BLaER1 treated with 17β-estradiol and CSF1 and Interleukin-3, amounts not matched to agents 10 nM and 100 nM (cell line): ENCODE measurements around the gene VIP.

ENCODE experiments used
- H3K27ac ChIP-seq, 11 experiments: shearing (Covaris generic); formaldehyde crosslinking; 2 replicates each; pipeline ENCODE4 v1.8.1; 2022
- H3K27me3 ChIP-seq, 11 experiments: shearing (Covaris generic); formaldehyde crosslinking; 2 replicates each; pipeline ENCODE4 v1.8.1; 2022
- H3K36me3 ChIP-seq, 11 experiments: shearing (Covaris generic); formaldehyde crosslinking; 2 replicates each; pipeline ENCODE4 v1.8.1; 2022
- H3K4me1 ChIP-seq, 10 experiments: shearing (Covaris generic); formaldehyde crosslinking; 2 replicates each; pipeline ENCODE4 v1.8.1; 2022
- H3K4me2 ChIP-seq, 11 experiments: shearing (Covaris generic); formaldehyde crosslinking; 2 replicates each; pipeline ENCODE4 v1.8.1; 2022
- H3K4me3 ChIP-seq, 10 experiments: shearing (Covaris generic); formaldehyde crosslinking; 2 replicates each; pipeline ENCODE4 v1.8.1; 2022
- H3K9ac ChIP-seq, 11 experiments: shearing (Covaris generic); formaldehyde crosslinking; 2 replicates each; pipeline ENCODE4 v1.8.1; 2022
- H3K9me3 ChIP-seq, 11 experiments: shearing (Covaris generic); formaldehyde crosslinking; replicated peaks in 1 of 11; 2 replicates each; pipeline ENCODE4 v1.8.1; 2022
- H4K20me1 ChIP-seq, 11 experiments: shearing (Covaris generic); formaldehyde crosslinking; 2 replicates each; pipeline ENCODE4 v1.8.1; 2022
- Cebpa-rat ChIP-seq, 11 experiments: shearing (Covaris generic); IDR thresholded peaks; 2 replicates each; pipeline ENCODE4 v1.8.1; 2022

Gene VIP

GRCh38 chr6:152727507-152727906 lies 23.1 kb upstream of the VIP start:
- no peak overlapping the region for H3K9ac ChIP-seq
- no peak for TF ChIP-seq Cebpa-rat (IDR thresholded peaks at IDR 0.05)
- no peaks in the 10 kb centered on the region for H3K9me3 ChIP-seq
- H3K27ac ChIP-seq = no peak overlapping the region
- no peaks in the 10 kb centered on the region for H3K27me3 ChIP-seq
- no peak overlapping the region for H3K4me2 ChIP-seq
- no peaks in the 10 kb centered on the region for H3K36me3 ChIP-seq
- no peaks in the 10 kb centered on the region for H3K4me1 ChIP-seq
- H3K4me3 ChIP-seq = no peak overlapping the region
- no peaks in the 10 kb centered on the region for H4K20me1 ChIP-seq

- H3K9ac ChIP-seq = no peak overlapping the region
- no peaks in the 10 kb centered on the region for H4K20me1 ChIP-seq
- H3K27me3 ChIP-seq = no peaks in the 10 kb centered on the region
- no peak for TF ChIP-seq Cebpa-rat (IDR thresholded peaks at IDR 0.05)
- H3K9me3 ChIP-seq = no peaks in the 10 kb centered on the region
- H3K27ac ChIP-seq = no peak overlapping the region
- no peak overlapping the region for H3K4me2 ChIP-seq
- H3K4me3 ChIP-seq = no peak overlapping the region
- H3K4me1 ChIP-seq = no peaks in the 10 kb centered on the region
- H3K36me3 ChIP-seq = no peaks in the 10 kb centered on the region
These were observed 16.0 kb upstream of the VIP start for GRCh38 chr6:152734630-152735029.

- H3K9ac ChIP-seq = no peak overlapping the region
- H3K27me3 ChIP-seq = no peaks in the 10 kb centered on the region
- no peaks in the 10 kb centered on the region for H3K4me1 ChIP-seq
- no peaks in the 10 kb centered on the region for H3K9me3 ChIP-seq
- H4K20me1 ChIP-seq = no peaks in the 10 kb centered on the region
- no peak overlapping the region for H3K4me2 ChIP-seq
- H3K27ac ChIP-seq = no peak overlapping the region
- no peaks in the 10 kb centered on the region for H3K36me3 ChIP-seq
- no peak for TF ChIP-seq Cebpa-rat (IDR thresholded peaks at IDR 0.05)
- no peak overlapping the region for H3K4me3 ChIP-seq
These were observed 13.8 kb upstream of the VIP start for GRCh38 chr6:152736687-152737273.

- H3K27me3 ChIP-seq = no peaks in the 10 kb centered on the region
- no peak overlapping the region for H3K9ac ChIP-seq
- H4K20me1 ChIP-seq = no peaks in the 10 kb centered on the region
- H3K9me3 ChIP-seq = no peaks in the 10 kb centered on the region
- no peak overlapping the region for H3K27ac ChIP-seq
- no peaks in the 10 kb centered on the region for H3K36me3 ChIP-seq
- H3K4me2 ChIP-seq = no peak overlapping the region
- H3K4me1 ChIP-seq = no peaks in the 10 kb centered on the region
- H3K4me3 ChIP-seq = no peak overlapping the region
- TF ChIP-seq Cebpa-rat (IDR thresholded peaks at IDR 0.05) = no peak
These were observed 5.0 kb upstream of the VIP start for GRCh38 chr6:152745509-152746171.

- Histone ChIP-seq H4K20me1 (no peaks in the 10 kb centered on the region), H3K4me3 (no peak overlapping the region), H3K4me1 (no peaks in the 10 kb centered on the region), H3K36me3 (no peaks in the 10 kb centered on the region), H3K4me2 (no peak overlapping the region), H3K9me3 (no peaks in the 10 kb centered on the region), H3K27me3 (no peaks in the 10 kb centered on the region), H3K9ac (no peak overlapping the region), H3K27ac (no peak overlapping the region)
- no peak for TF ChIP-seq Cebpa-rat (IDR thresholded peaks at IDR 0.05)
These were observed 4.4 kb upstream of the VIP start for GRCh38 chr6:152746172-152746553.

GRCh38 chr6:152748843-152749242 lies 1.8 kb upstream of the VIP start:
- no peaks in the 10 kb centered on the region for H3K9me3 ChIP-seq
- no peak overlapping the region for H3K4me2 ChIP-seq
- no peak overlapping the region for H3K27ac ChIP-seq
- no peaks in the 10 kb centered on the region for H3K4me1 ChIP-seq
- no peaks in the 10 kb centered on the region for H4K20me1 ChIP-seq
- no peak overlapping the region for H3K4me3 ChIP-seq
- TF ChIP-seq Cebpa-rat (IDR thresholded peaks at IDR 0.05) = no peak
- no peaks in the 10 kb centered on the region for H3K36me3 ChIP-seq
- H3K27me3 ChIP-seq = no peaks in the 10 kb centered on the region
- no peak overlapping the region for H3K9ac ChIP-seq

GRCh38 chr6:152749336-152749735 lies 1.3 kb upstream of the VIP start:
- Histone ChIP-seq H3K36me3 (no peaks in the 10 kb centered on the region), H3K9ac (no peak overlapping the region), H3K9me3 (no peaks in the 10 kb centered on the region), H3K4me3 (no peak overlapping the region), H3K4me2 (no peak overlapping the region), H3K27ac (no peak overlapping the region), H3K27me3 (no peaks in the 10 kb centered on the region), H4K20me1 (no peaks in the 10 kb centered on the region), H3K4me1 (no peaks in the 10 kb centered on the region)
- no peak for TF ChIP-seq Cebpa-rat (IDR thresholded peaks at IDR 0.05)

- Histone ChIP-seq H3K27ac (no peak overlapping the region), H3K27me3 (no peaks in the 10 kb centered on the region), H4K20me1 (no peaks in the 10 kb centered on the region), H3K4me3 (no peak overlapping the region), H3K36me3 (no peaks in the 10 kb centered on the region), H3K4me2 (no peak overlapping the region), H3K9me3 (no peaks in the 10 kb centered on the region), H3K9ac (no peak overlapping the region), H3K4me1 (no peaks in the 10 kb centered on the region)
- no peak for TF ChIP-seq Cebpa-rat (IDR thresholded peaks at IDR 0.05)
These were observed 14.7 kb downstream of the VIP start for GRCh38 chr6:152765331-152765730.

GRCh38 chr6:152769159-152769558 lies 18.6 kb downstream of the VIP start:
- Histone ChIP-seq H3K9ac (no peak overlapping the region), H3K4me2 (no peak overlapping the region), H3K4me3 (no peak overlapping the region), H3K27ac (no peak overlapping the region), H3K36me3 (no peaks in the 10 kb centered on the region), H4K20me1 (no peaks in the 10 kb centered on the region), H3K4me1 (no peaks in the 10 kb centered on the region), H3K9me3 (no peaks in the 10 kb centered on the region), H3K27me3 (no peaks in the 10 kb centered on the region)
- TF ChIP-seq Cebpa-rat (IDR thresholded peaks at IDR 0.05) = no peak

- H4K20me1 ChIP-seq = no peaks in the 10 kb centered on the region
- no peaks in the 10 kb centered on the region for H3K9me3 ChIP-seq
- no peaks in the 10 kb centered on the region for H3K4me1 ChIP-seq
- no peak overlapping the region for H3K9ac ChIP-seq
- H3K4me3 ChIP-seq = no peak overlapping the region
- no peaks in the 10 kb centered on the region for H3K36me3 ChIP-seq
- no peak overlapping the region for H3K4me2 ChIP-seq
- H3K27me3 ChIP-seq = no peaks in the 10 kb centered on the region
- no peak overlapping the region for H3K27ac ChIP-seq
- TF ChIP-seq Cebpa-rat (IDR thresholded peaks at IDR 0.05) = no peak
These were observed 19.4 kb downstream of the VIP start for GRCh38 chr6:152769993-152770392.
